DMS114 treated with DMSO at 0.1 percent for 48 hours (cell line): ENCODE results near the gene ENPP7.
"Not testable (repeated sequence)": the region's sequence is repeated elsewhere in the genome, so short reads cannot be mapped to it uniquely, and the experiment has no call there.

ENCODE experiments used
- DNase-seq: peaks from one replicate; lab custom pipeline; 2025; ENCODE audit not compliant: unreplicated experiment; lab: John Stamatoyannopoulos, UW

The ENPP7 gene

GRCh38 chr17:79748295-79749099 lies 17.8 kb downstream of the ENPP7 start:
- DNase-seq = no peak

- DNase-seq = no peak
Measured at GRCh38 chr17:79749156-79749815, 18.5 kb downstream of the ENPP7 start.

GRCh38 chr17:79749958-79750357 lies 19.2 kb downstream of the ENPP7 start:
- DNase-seq = no peak

DNA sequence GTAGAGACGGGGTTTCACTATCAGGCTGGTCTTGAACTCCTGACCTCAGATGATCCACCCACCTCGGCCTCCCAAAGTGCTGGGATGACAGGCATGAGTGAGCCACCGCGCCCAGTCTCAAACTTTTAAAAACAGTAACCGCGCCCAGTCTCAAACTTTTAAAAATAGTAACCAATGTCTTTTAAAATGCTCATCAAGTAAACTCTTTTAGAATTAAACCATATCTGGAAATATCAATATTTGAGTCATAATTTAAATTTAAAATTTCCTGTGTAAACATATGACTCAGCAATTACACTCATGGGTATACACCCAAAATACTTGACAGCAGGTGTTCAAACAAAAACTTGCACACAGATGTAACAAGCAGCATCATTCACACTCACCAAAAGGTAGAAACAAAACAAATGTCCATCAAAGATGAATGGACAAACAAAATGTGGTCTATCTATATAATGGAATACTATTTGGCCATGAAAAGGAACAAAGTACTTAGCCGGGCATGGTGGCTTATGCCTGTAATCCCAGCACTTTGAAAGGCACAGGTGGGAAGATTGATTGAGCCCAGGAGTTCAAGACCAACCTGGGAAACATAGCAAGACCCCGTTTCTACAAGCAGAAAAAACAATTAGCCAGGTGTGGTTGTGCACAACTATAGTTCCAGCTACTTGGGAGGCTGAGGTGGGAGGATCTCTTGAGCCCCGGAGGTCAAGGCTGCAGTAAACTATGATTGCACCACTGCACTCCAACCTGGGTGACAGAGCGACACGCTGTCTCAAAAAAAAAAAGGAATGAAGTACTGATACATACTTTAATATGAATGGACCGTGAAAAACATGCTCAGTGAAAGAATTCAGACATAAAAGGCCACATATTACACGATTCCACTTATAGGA lies 20.2 kb downstream of the ENPP7 start:
- DNase-seq = no peak

DNA sequence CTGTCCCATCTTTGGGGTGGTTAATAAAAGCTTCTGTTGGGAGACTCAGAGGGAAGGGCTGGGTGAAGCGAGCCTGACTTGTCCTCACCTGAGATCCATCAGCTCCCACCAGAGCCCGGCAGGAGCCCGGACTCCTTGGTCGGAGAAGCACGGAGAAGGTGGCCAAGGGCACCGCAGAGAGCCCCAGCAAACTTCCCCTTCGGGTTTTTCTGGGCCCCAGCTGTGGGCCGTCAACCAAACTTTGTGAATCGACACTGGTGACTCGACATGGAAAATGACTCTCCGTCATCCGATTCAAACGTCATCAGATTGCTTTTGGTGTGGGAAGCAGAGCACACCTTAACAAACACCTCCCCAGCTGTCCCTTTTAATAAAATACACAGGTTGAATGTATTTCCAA lies 21.4 kb downstream of the ENPP7 start:
- no peak for DNase-seq

DNA sequence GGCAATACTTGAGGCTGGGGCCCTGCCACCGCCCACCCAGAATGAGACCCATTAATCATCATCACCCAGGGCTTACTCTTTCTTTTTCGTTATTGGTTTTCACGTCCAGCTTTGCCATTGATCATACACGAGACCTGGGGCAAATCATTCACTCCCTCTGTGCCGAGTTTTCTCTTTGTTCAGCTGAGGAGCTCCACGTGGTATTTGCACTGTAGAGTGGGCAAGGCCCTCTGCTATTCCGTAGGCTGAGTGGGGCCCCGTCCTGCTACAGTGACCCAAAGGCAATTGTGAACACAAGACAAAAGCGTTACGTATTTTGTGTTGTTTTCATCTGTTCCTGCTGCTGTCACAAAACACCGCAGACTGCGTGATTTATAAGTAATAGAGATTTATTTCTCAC lies 23.6 kb downstream of the ENPP7 start:
- no peak for DNase-seq

DNA sequence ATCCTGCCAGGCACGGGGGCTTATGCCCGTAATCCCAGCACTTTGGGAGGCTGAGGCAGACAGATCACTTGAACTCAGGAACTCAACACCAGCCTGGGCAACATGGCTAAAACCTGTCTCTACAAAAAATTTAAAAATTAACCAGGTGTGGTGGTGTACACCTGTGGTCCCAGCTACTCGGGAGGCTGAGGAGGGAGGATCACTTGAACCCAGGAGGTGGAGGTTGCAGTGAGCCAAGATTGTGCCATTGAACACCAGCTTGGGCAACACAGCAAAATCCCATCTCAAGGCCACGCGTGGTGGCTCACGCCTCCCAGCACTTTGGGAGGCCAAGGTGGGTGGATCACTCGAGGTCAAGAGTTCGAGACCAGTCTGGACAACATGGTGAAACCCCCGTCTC lies 24.2 kb downstream of the ENPP7 start:
- DNase-seq = not testable (repeated sequence)

- no peak for DNase-seq
Measured at GRCh38 chr17:79755591-79755990, 24.8 kb downstream of the ENPP7 start.

GRCh38 chr17:79757140-79757745 lies 26.5 kb downstream of the ENPP7 start:
- no peak for DNase-seq

DNA sequence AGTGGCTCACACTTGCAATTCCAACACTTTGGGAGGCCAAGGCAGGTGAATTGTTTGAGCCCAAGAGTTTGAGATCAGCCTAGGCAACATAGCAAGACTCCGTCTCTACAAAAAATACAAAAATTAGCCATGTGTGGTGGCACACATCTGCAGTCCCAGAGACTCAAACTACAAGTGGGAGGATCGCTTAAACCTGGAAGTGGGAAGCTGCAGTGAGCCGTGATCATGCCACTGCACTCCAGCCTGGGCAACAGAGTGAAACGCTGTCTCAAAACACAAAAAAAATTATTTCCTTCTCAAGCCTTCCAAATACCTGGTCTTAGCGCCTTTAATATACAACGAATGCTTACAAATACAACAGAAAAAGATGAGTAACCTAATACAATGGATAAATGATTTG lies 27.5 kb downstream of the ENPP7 start:
- no peak for DNase-seq

GRCh38 chr17:79760197-79760906 lies 29.6 kb downstream of the ENPP7 start:
- DNase-seq = no peak

- no peak for DNase-seq
Measured at GRCh38 chr17:79761894-79762589, 31.3 kb downstream of the ENPP7 start.

DNA sequence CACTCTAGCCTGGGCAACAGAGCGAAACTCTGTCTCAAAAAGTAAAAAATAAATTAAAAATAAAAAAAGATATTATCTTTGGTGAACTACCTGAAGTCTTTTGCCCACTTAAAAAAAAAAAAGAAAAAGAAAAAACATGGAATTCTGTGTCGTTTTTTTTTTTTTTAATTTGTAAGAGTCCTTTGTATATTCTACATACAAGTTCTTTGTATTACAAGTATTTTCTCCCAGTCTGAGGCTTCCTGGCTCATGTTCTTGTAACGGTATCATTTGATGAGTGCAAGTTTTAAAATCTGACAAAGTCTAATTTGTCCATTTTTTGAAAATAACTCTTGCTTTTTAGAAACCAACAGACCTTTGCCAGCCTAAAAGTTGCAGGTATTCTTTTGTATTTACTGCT lies 35.0 kb downstream of the ENPP7 start:
- no peak for DNase-seq

GRCh38 chr17:79769570-79770506 lies 39.1 kb downstream of the ENPP7 start:
- DNase-seq = no peak

DNA sequence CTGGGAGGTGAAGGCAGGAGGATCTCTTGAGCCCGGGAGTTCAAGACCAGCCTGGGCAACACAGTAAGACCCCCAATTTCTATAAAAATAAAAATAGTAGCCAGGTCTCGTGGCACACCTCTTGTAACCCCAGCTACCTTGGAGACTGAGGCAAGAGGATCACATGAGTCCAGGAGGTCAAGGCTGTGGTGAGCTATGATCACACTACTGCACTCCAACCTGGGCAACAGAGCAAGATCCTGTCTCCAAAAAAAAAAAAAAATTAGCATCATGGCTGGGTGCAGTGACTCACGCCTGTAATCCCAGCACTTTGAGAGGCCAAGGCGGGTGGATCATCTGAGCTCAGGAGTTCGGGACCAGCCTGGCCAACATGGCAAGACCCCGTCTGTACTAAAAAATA lies 40.5 kb downstream of the ENPP7 start:
- DNase-seq = no peak

DNA sequence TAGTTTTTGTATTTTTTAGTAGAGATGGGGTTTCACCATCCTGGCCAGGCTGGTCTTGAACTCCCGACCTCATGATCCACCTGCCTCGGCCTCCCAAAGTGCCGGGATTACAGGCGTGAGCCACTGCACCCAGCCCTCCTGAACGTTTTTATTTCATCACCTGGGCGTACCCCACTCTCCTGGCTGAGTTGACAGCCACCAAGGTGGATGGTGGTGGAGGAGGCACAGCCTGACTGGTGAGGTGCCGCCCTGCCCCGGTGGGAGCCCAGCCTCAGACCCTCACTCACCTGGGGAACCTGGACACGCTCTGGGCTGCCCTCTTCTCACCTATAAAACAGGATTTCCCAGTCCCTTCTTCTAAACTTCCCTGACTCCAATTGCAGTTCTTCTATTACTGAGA lies 42.0 kb downstream of the ENPP7 start:
- DNase-seq = not testable (repeated sequence)

DNA sequence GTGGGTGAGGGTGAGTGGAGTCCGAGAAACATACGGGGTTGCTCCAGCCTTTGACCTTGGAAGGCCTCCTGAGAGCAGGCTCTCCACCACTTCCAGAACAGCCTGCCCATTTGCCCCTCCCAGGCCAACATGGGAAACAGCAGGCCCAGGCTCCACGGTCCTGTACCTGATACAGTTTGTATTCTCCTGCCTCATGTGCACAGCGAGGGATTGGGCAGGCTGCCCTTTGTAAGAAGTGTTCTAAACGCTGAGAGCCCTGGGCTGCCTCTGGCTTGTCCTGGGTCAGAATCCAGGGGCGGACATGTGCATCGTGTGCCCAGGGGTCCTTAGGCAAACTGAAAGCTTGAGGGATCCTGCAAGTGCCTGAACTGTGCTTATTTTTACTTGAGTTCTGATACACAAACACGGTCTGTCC lies 43.8 kb downstream of the ENPP7 start:
- DNase-seq = no peak

GRCh38 chr17:79775632-79776031 lies 44.9 kb downstream of the ENPP7 start:
- DNase-seq = no peak
